ENCODE measurements around the gene C14orf132.

DNA sequence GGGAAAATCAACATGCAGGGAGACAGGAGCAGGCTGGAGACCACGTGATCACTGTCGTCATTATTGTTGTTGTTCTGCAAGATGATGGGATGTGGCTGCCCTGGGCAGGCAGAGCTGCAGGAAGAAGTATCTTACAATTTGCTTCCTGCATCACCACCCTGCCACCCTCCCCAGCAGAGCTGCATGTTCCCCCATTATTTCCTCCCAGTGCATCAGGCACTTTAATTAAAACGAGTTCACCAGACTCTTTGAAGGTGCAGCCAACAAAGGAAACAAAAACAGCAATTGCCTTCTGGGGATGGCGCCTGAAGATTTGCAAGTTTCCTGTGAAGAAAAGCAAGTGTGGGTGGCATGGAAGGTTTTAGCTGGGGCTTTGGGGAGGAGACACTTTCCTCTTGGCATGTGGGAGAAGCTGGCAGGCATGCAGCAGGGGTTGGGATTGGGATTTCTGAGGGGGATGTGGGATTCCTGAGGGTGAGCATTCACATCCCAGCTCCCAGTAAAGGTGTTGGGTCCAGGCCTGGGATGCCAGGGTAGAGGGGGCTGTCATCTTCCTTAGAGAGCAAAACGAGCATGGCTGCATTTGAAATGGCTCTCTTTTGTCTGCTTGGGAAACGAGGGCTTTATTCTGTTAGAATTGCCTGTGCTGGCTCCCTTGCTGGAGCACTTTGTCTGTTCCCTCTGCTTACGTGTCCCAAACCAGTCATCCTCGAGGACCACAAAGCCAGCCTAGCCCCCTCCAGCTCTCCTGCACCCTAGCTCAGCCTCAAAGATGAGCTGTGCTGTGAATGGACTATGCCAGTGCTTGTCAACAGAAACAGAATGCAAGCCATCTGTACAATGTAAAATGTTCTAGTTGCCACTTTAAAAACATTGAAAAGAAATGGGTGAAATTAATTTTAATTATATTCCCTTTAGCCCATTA is 11.5 kb upstream of the C14orf132 start:
- TF ChIP-seq GABPA (tag; conservative IDR thresholded peaks at IDR 0.05; ENCODE audit: low read depth) (no peak), HMG20A (CRISPR knock-in tag; conservative IDR thresholded peaks at IDR 0.05) (no peak), GTF2F1 (IDR thresholded peaks at IDR 0.05; ENCODE audit: low read depth, low read length) (no peak)
- TF ChIP-seq, protein P1, sequence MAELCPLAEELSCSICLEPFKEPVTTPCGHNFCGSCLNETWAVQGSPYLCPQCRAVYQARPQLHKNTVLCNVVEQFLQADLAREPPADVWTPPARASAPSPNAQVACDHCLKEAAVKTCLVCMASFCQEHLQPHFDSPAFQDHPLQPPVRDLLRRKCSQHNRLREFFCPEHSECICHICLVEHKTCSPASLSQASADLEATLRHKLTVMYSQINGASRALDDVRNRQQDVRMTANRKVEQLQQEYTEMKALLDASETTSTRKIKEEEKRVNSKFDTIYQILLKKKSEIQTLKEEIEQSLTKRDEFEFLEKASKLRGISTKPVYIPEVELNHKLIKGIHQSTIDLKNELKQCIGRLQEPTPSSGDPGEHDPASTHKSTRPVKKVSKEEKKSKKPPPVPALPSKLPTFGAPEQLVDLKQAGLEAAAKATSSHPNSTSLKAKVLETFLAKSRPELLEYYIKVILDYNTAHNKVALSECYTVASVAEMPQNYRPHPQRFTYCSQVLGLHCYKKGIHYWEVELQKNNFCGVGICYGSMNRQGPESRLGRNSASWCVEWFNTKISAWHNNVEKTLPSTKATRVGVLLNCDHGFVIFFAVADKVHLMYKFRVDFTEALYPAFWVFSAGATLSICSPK (IDR thresholded peaks at IDR 0.05; ENCODE audit: borderline replicate concordance), result no peak
